Activated CD8-positive, alpha-beta memory T cell treated with anti-CD3 and anti-CD28 coated beads for 1 hour (primary cell): ENCODE data around the gene ABCB6.
"Not testable (repeated sequence)": the region's sequence is repeated elsewhere in the genome, so short reads cannot be mapped to it uniquely, and the experiment has no call there.

Experiments used
- DNase-seq, 2 donors: peaks; one replicate each; pipeline ENCODE4 v3.0.0-alpha.2; 2020; ENCODE audit warnings: low read depth in 1 of 2; ENCODE audit errors: extremely low read depth in 1 of 2

Gene ABCB6

DNA sequence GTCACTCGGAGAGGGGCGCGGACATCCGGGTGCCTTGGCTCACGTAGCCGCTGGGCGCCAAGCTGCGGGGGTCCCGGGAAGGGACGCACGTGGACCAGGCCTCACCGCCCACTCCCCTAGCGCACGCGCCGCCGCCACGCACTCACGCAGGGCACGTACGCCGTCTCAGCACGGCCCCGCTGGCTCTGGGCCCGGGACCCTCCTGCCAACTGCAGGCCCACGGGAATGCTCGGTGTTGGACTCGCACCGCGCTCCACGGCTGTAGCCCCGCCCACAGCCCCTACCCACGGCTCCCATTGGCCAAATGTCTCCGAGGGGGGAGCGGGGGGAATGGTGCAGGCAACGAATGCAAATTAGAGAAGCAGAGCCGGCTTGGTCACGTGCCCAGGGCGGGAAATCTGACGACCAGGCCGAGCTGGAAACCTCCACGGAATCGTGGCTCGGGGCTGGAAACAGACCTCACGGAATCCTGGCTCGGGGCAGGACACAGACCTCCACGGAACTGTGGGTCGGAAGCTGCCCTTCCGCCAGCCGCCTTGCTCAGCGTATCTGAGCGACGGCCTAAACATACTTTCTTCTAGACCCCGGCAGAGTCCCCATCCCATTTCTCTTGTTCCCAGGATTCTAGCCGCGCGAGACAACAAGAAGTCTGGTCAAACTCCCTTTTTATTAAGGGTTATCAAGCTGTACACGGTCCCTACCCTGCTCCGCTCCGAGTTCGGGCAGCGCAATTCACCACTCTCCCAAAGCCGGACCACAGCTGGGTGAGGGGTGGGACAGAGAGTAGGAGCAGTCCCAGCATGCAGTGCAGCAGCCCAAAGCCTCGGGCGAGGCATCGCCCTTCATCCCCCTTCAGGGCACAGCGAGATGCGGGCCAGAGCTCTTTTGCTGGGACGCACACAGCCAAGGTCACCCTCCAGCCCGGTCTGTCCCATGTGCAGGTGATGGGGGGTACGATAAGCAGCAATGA lies at the start of gene ABCB6:
Gene ABCB6, minus strand, starts transcription at position 227 of the 970 bp plus-strand sequence. CDS start 285 bp downstream, outside the sequence.
- peak; percentile 68 to 73 for DNase-seq

DNA sequence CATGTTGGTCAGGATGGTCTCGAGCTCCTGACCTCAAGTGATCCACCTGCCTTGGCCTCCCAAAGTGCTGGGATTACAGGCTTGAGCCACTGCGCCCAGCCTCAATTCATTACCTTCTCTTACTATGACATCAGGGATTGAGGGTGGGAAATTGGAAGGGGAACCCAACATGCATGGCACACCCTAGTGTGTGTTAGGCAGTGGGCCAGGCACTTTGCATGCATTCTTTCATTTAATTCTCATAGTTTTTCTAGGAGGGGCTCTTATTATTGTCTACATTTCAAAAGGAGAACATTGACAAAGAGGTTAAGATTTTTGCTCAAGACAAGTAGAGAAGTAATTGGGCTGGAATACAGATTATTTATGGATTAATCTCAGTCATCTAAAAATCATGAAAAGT lies 49.5 kb upstream of the ABCB6 start:
- DNase-seq, result no peak

GRCh38 chr2:219266886-219267285 lies 48.1 kb upstream of the ABCB6 start:
- DNase-seq, result no peak

GRCh38 chr2:219266232-219266631 lies 47.5 kb upstream of the ABCB6 start:
- DNase-seq, result no peak

- DNase-seq, result no peak
Observed at GRCh38 chr2:219261024-219261855, 42.5 kb upstream of the ABCB6 start.

- not testable (repeated sequence) for DNase-seq
Observed at GRCh38 chr2:219258942-219259341, 40.2 kb upstream of the ABCB6 start.

- DNase-seq, result no peak
Observed at GRCh38 chr2:219254590-219255201, 35.9 kb upstream of the ABCB6 start.

- DNase-seq, result peak; percentile 69 to 90
Observed at GRCh38 chr2:219253753-219254589, 35.2 kb upstream of the ABCB6 start, which contains the start of gene TUBA4A. TUBA4A (minus strand) TSS chr2:219253918; CDS start chr2:219253858, 60 bp downstream.

DNA sequence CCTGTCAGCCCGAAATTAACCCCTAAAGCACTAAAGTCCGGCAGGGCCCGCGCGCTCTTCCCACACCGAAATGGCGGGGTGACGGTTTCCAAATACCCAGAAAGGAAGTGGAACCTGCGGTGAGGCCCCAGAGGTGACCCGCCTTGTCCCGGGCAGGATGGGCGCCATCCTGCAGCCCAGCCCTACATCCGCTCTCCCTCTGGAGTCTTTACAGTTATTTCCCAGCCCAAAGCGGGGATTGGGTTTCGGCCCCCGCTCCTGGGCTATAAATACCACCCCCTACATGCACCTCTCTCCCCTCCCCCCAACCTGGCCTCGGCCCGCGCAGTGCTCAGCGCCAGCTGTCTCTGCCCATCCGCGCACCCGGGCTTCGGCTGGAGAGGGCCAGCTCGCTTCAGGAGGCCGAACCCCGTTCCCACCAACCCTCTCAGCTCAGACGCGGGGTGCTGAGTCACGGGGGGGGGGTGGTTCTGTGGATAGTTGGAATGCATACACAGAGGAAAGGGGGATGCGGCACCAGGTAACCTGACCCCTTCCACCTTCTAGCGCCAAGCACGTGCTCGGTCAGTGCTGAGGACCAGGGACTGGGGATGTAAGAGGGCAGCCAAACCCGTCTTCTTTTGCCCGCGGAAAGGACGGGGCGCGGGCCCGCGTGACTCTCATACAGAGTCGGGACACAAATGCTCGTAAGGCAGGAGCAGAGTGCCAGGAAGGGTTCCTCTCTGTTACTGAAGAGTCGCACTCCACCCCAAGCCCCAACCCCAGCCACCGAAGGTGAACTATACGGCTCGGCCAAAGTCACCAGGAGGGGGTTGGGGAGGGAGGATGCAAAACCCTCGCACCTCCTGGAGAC lies 34.4 kb upstream of the ABCB6 start, which contains the start of gene TUBA4B:
Gene TUBA4B, plus strand, starts transcription at position 344 of the 853 bp plus-strand sequence. Its CDS starts 165 bp downstream, at position 509.
- DNase-seq, result no peak

DNA sequence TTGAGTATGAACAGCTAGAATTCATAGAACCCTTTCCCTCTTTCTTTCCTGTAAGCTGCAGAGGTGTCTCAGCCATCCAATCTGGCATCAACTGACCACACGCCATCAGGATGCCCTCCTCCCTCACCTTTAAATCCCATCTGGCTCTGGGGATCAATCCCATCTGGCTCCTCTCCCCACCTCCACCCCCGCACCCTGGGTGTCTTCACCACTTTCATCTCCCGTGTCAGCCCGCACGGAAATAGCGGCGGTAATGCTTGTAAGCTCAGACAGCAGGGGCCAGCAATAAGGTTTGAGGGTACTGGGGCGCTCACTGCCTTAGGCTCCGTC lies 33.8 kb upstream of the ABCB6 start:
- DNase-seq, result no peak

DNA sequence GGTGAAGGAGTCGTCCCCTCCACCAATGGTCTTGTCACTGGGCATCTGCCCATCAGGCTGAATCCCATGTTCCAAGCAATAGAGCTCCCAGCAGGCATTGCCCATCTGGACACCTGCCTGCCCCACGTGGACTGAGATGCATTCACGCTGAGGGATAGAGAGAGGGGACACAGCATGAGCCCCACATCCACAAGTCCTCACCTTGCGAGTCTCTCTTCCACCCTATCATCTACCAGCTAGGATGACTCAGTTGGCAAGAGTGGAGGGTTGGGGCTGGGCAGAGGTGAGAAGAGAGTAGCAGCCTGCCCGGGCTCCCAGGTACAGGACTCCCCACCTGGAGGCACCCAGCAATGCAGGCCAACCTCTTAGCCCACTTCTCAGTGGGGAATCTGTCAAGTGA lies 33.3 kb upstream of the ABCB6 start:
- no peak for DNase-seq

GRCh38 chr2:219251656-219252055 lies 32.9 kb upstream of the ABCB6 start:
- DNase-seq, result no peak

GRCh38 chr2:219250049-219250781 lies 31.5 kb upstream of the ABCB6 start:
- DNase-seq, result no peak

GRCh38 chr2:219249203-219249980 lies 30.6 kb upstream of the ABCB6 start:
- DNase-seq, result no peak

GRCh38 chr2:219248845-219249202 lies 30.1 kb upstream of the ABCB6 start:
- no peak for DNase-seq

GRCh38 chr2:219247678-219248642 lies 29.2 kb upstream of the ABCB6 start:
- no peak for DNase-seq

DNA sequence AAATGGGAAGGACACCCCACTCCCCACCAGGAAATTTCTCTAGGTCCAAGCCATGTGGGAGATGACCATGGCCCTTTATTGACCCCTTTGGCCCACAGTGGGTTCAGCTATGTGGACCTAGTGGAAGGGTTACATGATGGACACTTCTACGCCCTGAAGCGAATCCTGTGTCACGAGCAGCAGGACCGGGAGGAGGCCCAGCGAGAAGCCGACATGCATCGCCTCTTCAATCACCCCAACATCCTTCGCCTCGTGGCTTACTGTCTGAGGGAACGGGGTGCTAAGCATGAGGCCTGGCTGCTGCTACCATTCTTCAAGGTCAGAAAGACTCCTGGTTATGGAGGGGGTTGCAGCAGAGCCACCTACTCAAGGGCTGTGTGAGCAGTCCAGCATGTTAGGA lies 27.8 kb upstream of the ABCB6 start:
- DNase-seq, result no peak
